ENCODE results near the gene APP.
A peak's percentile ranks its signal among the peaks of the same experiment; 100 is the strongest.
"Not testable (repeated sequence)": the region's sequence is repeated elsewhere in the genome, so short reads cannot be mapped to it uniquely, and the experiment has no call there.

The APP gene

GRCh38 chr21:26138615-26139257, 31.8 kb downstream of the APP start:
- no peak for DNase-seq (ENCODE audit: low spot score)
- TF ChIP-seq CTCF (IDR thresholded peaks at IDR 0.05; ENCODE audit: extremely low read depth, missing control alignments) = no peak

- TF ChIP-seq CTCF (IDR thresholded peaks at IDR 0.05; ENCODE audit: extremely low read depth, missing control alignments) = no peak
- peak; percentile 12 for DNase-seq (ENCODE audit: low spot score)
Observed at GRCh38 chr21:26137379-26138060, 33.0 kb downstream of the APP start.

- DNase-seq (ENCODE audit: low spot score) = peak; percentile 43
- no peak for TF ChIP-seq CTCF (IDR thresholded peaks at IDR 0.05; ENCODE audit: extremely low read depth, missing control alignments)
Observed at GRCh38 chr21:26136671-26137070, 33.9 kb downstream of the APP start.

GRCh38 chr21:26135520-26135919, 35.0 kb downstream of the APP start:
- no peak for TF ChIP-seq CTCF (IDR thresholded peaks at IDR 0.05; ENCODE audit: extremely low read depth, missing control alignments)
- no peak for DNase-seq (ENCODE audit: low spot score)

- TF ChIP-seq CTCF (IDR thresholded peaks at IDR 0.05; ENCODE audit: extremely low read depth, missing control alignments) = no peak
- no peak for DNase-seq (ENCODE audit: low spot score)
Observed at GRCh38 chr21:26131554-26131953, 39.0 kb downstream of the APP start.

GRCh38 chr21:26131053-26131452, 39.5 kb downstream of the APP start:
- DNase-seq (ENCODE audit: low spot score) = not testable (repeated sequence)

- no peak for TF ChIP-seq CTCF (IDR thresholded peaks at IDR 0.05; ENCODE audit: extremely low read depth, missing control alignments)
- DNase-seq (ENCODE audit: low spot score) = no peak
Observed at GRCh38 chr21:26130249-26130881, 40.2 kb downstream of the APP start.
